ENCODE results near the gene NCF2. TPM values are rescaled to one million over a fixed set of nuclear protein-coding genes. Genes with fewer than 3 reads are reported as not detected.
"Not testable (repeated sequence)": the region's sequence is repeated elsewhere in the genome, so short reads cannot be mapped to it uniquely, and the experiment has no call there.

Gene NCF2
- total RNA-seq, 1 experiment from 2014 or later, result 5.5 TPM

DNA sequence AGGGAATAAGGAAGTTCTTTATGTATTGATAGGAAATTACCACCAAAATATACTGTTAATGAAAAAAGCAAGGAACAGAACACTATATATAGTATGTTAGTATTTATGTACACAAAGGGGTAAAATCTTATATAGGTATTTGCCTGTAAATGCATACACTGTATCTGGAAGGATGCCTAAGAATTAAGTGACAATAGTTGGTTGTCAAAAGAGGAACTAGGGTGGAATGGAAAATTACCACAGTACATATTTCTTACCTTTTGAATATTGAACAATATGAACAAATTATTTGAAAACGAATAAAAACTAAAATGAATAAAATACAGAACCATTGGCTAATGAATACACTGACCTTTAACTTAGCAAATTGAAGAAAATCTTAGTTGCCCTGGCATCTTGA lies 31.8 kb upstream of the NCF2 start:
- Mint-ChIP-seq H3K36me3 (ENCODE audit: insufficient read depth, unreplicated experiment) (peaks cover 18% of the 10 kb centered on the region), H3K9me3 (ENCODE audit: low read depth, unreplicated experiment) (no peaks in the 10 kb centered on the region), H3K4me1 (ENCODE audit: low read depth, unreplicated experiment) (peaks cover 25% of the 10 kb centered on the region), H3K4me3 (ENCODE audit: low read depth, unreplicated experiment) (no peak overlapping the region), H3K27me3 (ENCODE audit: unreplicated experiment) (no peaks in the 10 kb centered on the region), H3K27ac (ENCODE audit: unreplicated experiment) (no peak overlapping the region)
- intact Hi-C loops (cut with micrococcal nuclease; ENCODE audit: unreplicated experiment), result loop anchor here (2.0 kb wide), 2 partner anchors 151 to 341 kb away; no protein-coding TSS in a partner anchor
- TF ChIP-seq CTCF (IDR thresholded peaks at IDR 0.05; ENCODE audit: unreplicated experiment), result no peak
- no peak for DNase-seq
- BruUV-seq (replicated peaks), result no TSS peak
- CTCF ChIA-PET, result interaction anchor here (1.6 kb wide), 1 partner anchor 33 kb away, joined by 4 read pairs; no protein-coding TSS in a partner anchor

GRCh38 chr1:183620311-183620710 lies 30.1 kb upstream of the NCF2 start:
- Mint-ChIP-seq H3K36me3 (ENCODE audit: insufficient read depth, unreplicated experiment) (peaks cover 18% of the 10 kb centered on the region), H3K4me3 (ENCODE audit: low read depth, unreplicated experiment) (no peak overlapping the region), H3K27ac (ENCODE audit: unreplicated experiment) (no peak overlapping the region), H3K4me1 (ENCODE audit: low read depth, unreplicated experiment) (peaks cover 31% of the 10 kb centered on the region), H3K9me3 (ENCODE audit: low read depth, unreplicated experiment) (no peaks in the 10 kb centered on the region), H3K27me3 (ENCODE audit: unreplicated experiment) (no peaks in the 10 kb centered on the region)
- TF ChIP-seq CTCF (IDR thresholded peaks at IDR 0.05; ENCODE audit: unreplicated experiment), result no peak
- BruUV-seq (replicated peaks), result no TSS peak
- intact Hi-C loops (cut with micrococcal nuclease; ENCODE audit: unreplicated experiment), result no loop called here
- DNase-seq, result no peak
- CTCF ChIA-PET, result interaction anchor here (1.6 kb wide), 1 partner anchor 32 kb away, joined by 4 read pairs; no protein-coding TSS in a partner anchor

GRCh38 chr1:183619781-183620180 lies 29.5 kb upstream of the NCF2 start:
- CTCF ChIA-PET, result no interaction called here
- Mint-ChIP-seq H3K27ac (ENCODE audit: unreplicated experiment) (no peak overlapping the region), H3K27me3 (ENCODE audit: unreplicated experiment) (no peaks in the 10 kb centered on the region), H3K36me3 (ENCODE audit: insufficient read depth, unreplicated experiment) (peaks cover 14% of the 10 kb centered on the region), H3K9me3 (ENCODE audit: low read depth, unreplicated experiment) (no peaks in the 10 kb centered on the region), H3K4me1 (ENCODE audit: low read depth, unreplicated experiment) (peaks cover 29% of the 10 kb centered on the region), H3K4me3 (ENCODE audit: low read depth, unreplicated experiment) (no peak overlapping the region)
- intact Hi-C loops (cut with micrococcal nuclease; ENCODE audit: unreplicated experiment), result no loop called here
- BruUV-seq (replicated peaks), result no TSS peak
- no peak for DNase-seq
- no peak for TF ChIP-seq CTCF (IDR thresholded peaks at IDR 0.05; ENCODE audit: unreplicated experiment)

DNA sequence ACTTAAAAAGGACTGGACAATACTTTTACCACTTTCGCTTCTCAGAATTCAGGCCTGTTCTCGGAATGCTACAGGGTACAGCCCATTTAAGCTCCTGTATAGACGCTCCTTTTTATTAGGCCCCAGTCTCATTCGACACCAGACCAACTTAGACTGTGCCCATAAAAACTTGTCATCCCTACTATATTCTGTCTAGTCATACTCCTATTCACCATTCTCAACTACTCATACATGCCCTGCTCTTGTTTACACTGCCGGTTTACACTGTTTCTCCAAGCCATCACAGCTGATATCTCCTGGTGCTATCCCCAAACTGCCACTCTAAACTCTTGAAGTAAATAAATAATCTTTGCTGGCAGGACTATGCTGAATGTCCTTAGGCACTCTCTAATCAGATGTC lies 27.9 kb upstream of the NCF2 start:
- H3K36me3 Mint-ChIP-seq (ENCODE audit: insufficient read depth, unreplicated experiment); BruUV-seq (replicated peaks); intact Hi-C loops (cut with micrococcal nuclease; ENCODE audit: unreplicated experiment); H3K9me3 Mint-ChIP-seq (ENCODE audit: low read depth, unreplicated experiment); H3K27me3 Mint-ChIP-seq (ENCODE audit: unreplicated experiment); H3K27ac Mint-ChIP-seq (ENCODE audit: unreplicated experiment); H3K4me3 Mint-ChIP-seq (ENCODE audit: low read depth, unreplicated experiment); DNase-seq; CTCF ChIA-PET: not testable (repeated sequence)
- peaks cover 26% of the 10 kb centered on the region for H3K4me1 Mint-ChIP-seq (ENCODE audit: low read depth, unreplicated experiment)

DNA sequence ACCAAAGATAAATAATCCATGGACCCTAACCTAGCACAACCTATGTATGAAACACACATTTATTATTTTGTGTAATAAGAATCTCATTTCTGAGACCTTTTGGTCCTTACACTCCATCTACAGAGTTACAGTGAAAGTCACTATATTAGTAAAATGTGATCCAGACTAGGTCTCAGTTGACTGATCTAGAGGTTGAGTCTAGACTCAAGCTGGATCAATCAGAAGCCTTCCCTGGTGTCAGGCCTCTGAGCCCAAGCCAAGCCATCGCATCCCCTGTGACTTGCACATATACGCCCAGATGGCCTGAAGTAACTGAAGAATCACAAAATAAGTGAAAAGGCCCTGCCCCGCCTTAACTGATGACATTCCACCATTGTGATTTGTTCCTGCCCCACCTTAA lies 22.7 kb upstream of the NCF2 start:
- CTCF ChIA-PET; BruUV-seq (replicated peaks); H3K27ac Mint-ChIP-seq (ENCODE audit: unreplicated experiment); H3K36me3 Mint-ChIP-seq (ENCODE audit: insufficient read depth, unreplicated experiment); H3K27me3 Mint-ChIP-seq (ENCODE audit: unreplicated experiment); H3K4me3 Mint-ChIP-seq (ENCODE audit: low read depth, unreplicated experiment); H3K9me3 Mint-ChIP-seq (ENCODE audit: low read depth, unreplicated experiment); intact Hi-C loops (cut with micrococcal nuclease; ENCODE audit: unreplicated experiment); DNase-seq: not testable (repeated sequence)
- peaks cover 40% of the 10 kb centered on the region for H3K4me1 Mint-ChIP-seq (ENCODE audit: low read depth, unreplicated experiment)
